H1 (cell line): ENCODE data around the gene MICU2. TPM values are rescaled to one million over a fixed set of nuclear protein-coding genes. Genes with fewer than 3 reads are reported as not detected.

Experiments
- CTCF ChIA-PET: fragments of 300-600 bp; sonication (Branson Sonifier 250); formaldehyde crosslinking; loops from one replicate; lab custom pipeline; 2021; ENCODE audit not compliant: partially characterized antibody; lab: Charles Lee
- POLR2A ChIA-PET: fragments of 300-600 bp; sonication (Branson Sonifier 250); formaldehyde crosslinking; loops from one replicate; lab custom pipeline; 2021; ENCODE audit warnings: inconsistent platforms; ENCODE audit not compliant: partially characterized antibody; lab: Charles Lee
- DNase-seq, 2 experiments: peaks; one replicate each; pipeline versions ENCODE4 v3.0.0 to v3.0.0-alpha.2; 2010 to 2022; ENCODE audit warnings: low spot score in 2 of 2, low read depth in 1 of 2, mixed read lengths in 1 of 2
- FAIRE-seq: peaks from 2 replicates; lab custom pipeline; 2011; peaks lifted over from hg19 to GRCh38; lab: Jason Lieb, UNC
- H2AFZ ChIP-seq: 2 replicates; pipeline ENCODE4 v1.8.1; 2012; ENCODE audit warnings: low read length, inconsistent platforms
- H2AK5ac ChIP-seq: 2 replicates; pipeline ENCODE4 v1.6.1; 2013; ENCODE audit warnings: low read depth, low read length
- H2BK120ac ChIP-seq: replicated peaks from 2 replicates; pipeline ENCODE3; 2013; ENCODE audit warnings: low read depth, low read length, inconsistent platforms
- H2BK12ac ChIP-seq: 2 replicates; pipeline ENCODE4 v1.6.1; 2013; ENCODE audit warnings: low read depth, low read length
- H2BK15ac ChIP-seq: 2 replicates; pipeline ENCODE4 v1.6.1; 2013; ENCODE audit warnings: low read length
- H2BK20ac ChIP-seq: 2 replicates; pipeline ENCODE4 v1.6.1; 2013; ENCODE audit warnings: low read length
- H2BK5ac ChIP-seq: 2 replicates; pipeline ENCODE4 v1.6.1; 2013; ENCODE audit warnings: low read depth, low read length
- H3K14ac ChIP-seq: 2 replicates; pipeline ENCODE4 v1.6.1; 2013; ENCODE audit warnings: inconsistent platforms; ENCODE audit not compliant: insufficient read length
- H3K18ac ChIP-seq: 2 replicates; pipeline ENCODE4 v1.6.1; 2013; ENCODE audit warnings: low read length; ENCODE audit errors: extremely low read depth
- H3K23ac ChIP-seq: 2 replicates; pipeline ENCODE4 v1.6.1; 2013; ENCODE audit warnings: inconsistent platforms; ENCODE audit not compliant: insufficient read length
- H3K23me2 ChIP-seq: 2 replicates; pipeline ENCODE4 v1.6.1; 2013; ENCODE audit warnings: low read depth, low read length
- H3K27ac ChIP-seq: 2 replicates; pipeline ENCODE4 v1.6.1; 2011; ENCODE audit warnings: low read depth, low read length, inconsistent platforms
- H3K27me3 ChIP-seq, 4 experiments: replicated peaks in 1 of 4; 1 replicate in 1 of 4; 2 replicates in 3 of 4; pipeline versions ENCODE4 v1.6.1 to v1.8.1; 2011 to 2013; ENCODE audit warnings: low read length in 3 of 4, mild to moderate bottlenecking in 3 of 4, inconsistent platforms in 2 of 4, mixed read lengths in 2 of 4, moderate library complexity in 1 of 4; ENCODE audit not compliant: control insufficient read depth in 3 of 4, insufficient read depth in 3 of 4; ENCODE audit errors: extremely low read depth in 1 of 4
- H3K36me3 ChIP-seq, 4 experiments: 2 replicates each; pipeline versions ENCODE4 v1.6.1 to v1.8.1; 2011 to 2013; ENCODE audit warnings: mild to moderate bottlenecking in 4 of 4, low read length in 3 of 4, moderate library complexity in 2 of 4, control low read depth in 1 of 4, inconsistent platforms in 1 of 4; ENCODE audit not compliant: insufficient read depth in 4 of 4, control insufficient read depth in 2 of 4
- H3K4ac ChIP-seq: replicated peaks from 2 replicates; pipeline ENCODE3; 2013; ENCODE audit warnings: low read length, low read depth, mixed read lengths, inconsistent platforms; ENCODE audit not compliant: insufficient read length
- H3K4me1 ChIP-seq, 4 experiments: replicated peaks in 1 of 4; 1 replicate in 1 of 4; 2 replicates in 3 of 4; pipeline versions ENCODE4 v1.6.1 to v1.8.1; 2011 to 2013; ENCODE audit warnings: low read length in 3 of 4, inconsistent platforms in 2 of 4, mixed read lengths in 1 of 4; ENCODE audit not compliant: insufficient read depth in 4 of 4, control insufficient read depth in 3 of 4
- H3K4me2 ChIP-seq, 2 experiments: 2 replicates each; pipeline versions ENCODE4 v1.6.1 to v1.8.1; 2011 to 2013; ENCODE audit warnings: low read depth in 2 of 2, low read length in 2 of 2, control low read depth in 1 of 2, inconsistent platforms in 1 of 2, mild to moderate bottlenecking in 1 of 2; ENCODE audit not compliant: insufficient read depth in 1 of 2
- H3K4me3 ChIP-seq, 4 experiments: fragments of 200-600, 300-600 bp in 1 of 4; sonication (generic), shearing (Covaris generic), sonication (Bioruptor Twin) in 1 of 4; 2 replicates each; pipeline versions ENCODE4 v1.5.1 to v1.8.1; 2011 to 2016; ENCODE audit warnings: low read length in 4 of 4, low read depth in 3 of 4, control low read depth in 2 of 4, inconsistent platforms in 2 of 4, mild to moderate bottlenecking in 2 of 4, mixed read lengths in 1 of 4, moderate library complexity in 1 of 4; ENCODE audit not compliant: insufficient read depth in 2 of 4; ENCODE audit errors: extremely low read depth in 1 of 4
- H3K56ac ChIP-seq: replicated peaks from 2 replicates; pipeline ENCODE3; 2013; ENCODE audit warnings: low read depth, mild to moderate bottlenecking, mixed read lengths, low read length, inconsistent platforms; ENCODE audit not compliant: insufficient read length
- H3K79me1 ChIP-seq: 2 replicates; pipeline ENCODE4 v1.6.1; 2013; ENCODE audit warnings: low read depth, low read length, control low read depth
- H3K79me2 ChIP-seq, 2 experiments: 2 replicates each; pipeline versions ENCODE4 v1.6.1 to v1.8.1; 2012 to 2013; ENCODE audit warnings: low read length in 2 of 2, mild to moderate bottlenecking in 2 of 2, inconsistent platforms in 1 of 2; ENCODE audit not compliant: insufficient read depth in 2 of 2, control insufficient read depth in 1 of 2
- H3K9ac ChIP-seq, 4 experiments: replicated peaks in 1 of 4; 1 replicate in 1 of 4; 2 replicates in 3 of 4; pipeline versions ENCODE4 v1.6.1 to v1.8.1; 2011 to 2013; ENCODE audit warnings: low read depth in 3 of 4, low read length in 3 of 4, control low read depth in 2 of 4, mild to moderate bottlenecking in 2 of 4, moderate library complexity in 2 of 4, inconsistent platforms in 1 of 4; ENCODE audit errors: extremely low read depth in 1 of 4
- H3K9me3 ChIP-seq, 2 experiments: 2 replicates each; pipeline versions ENCODE4 v1.6.1 to v1.8.1; 2012 to 2013; ENCODE audit warnings: mild to moderate bottlenecking in 2 of 2, moderate library complexity in 2 of 2, control low read depth in 1 of 2, inconsistent platforms in 1 of 2, low read depth in 1 of 2, low read length in 1 of 2, mixed read lengths in 1 of 2; ENCODE audit not compliant: insufficient read depth in 2 of 2
- H4K20me1 ChIP-seq, 2 experiments: replicated peaks in 1 of 2; 2 replicates each; pipeline versions ENCODE3 to v1.8.1; 2011 to 2013; ENCODE audit warnings: inconsistent platforms in 2 of 2, low read length in 2 of 2, mild to moderate bottlenecking in 1 of 2; ENCODE audit not compliant: insufficient read depth in 2 of 2, control insufficient read depth in 1 of 2
- H4K5ac ChIP-seq: 2 replicates; pipeline ENCODE4 v1.6.1; 2013; ENCODE audit warnings: low read length, low read depth, mixed read lengths, inconsistent platforms; ENCODE audit not compliant: insufficient read length
- H4K8ac ChIP-seq: 2 replicates; pipeline ENCODE4 v1.8.0; 2013; ENCODE audit warnings: mild to moderate bottlenecking, moderate library complexity, low read length, inconsistent platforms; ENCODE audit not compliant: insufficient read depth; ENCODE audit errors: extremely low read depth
- H4K91ac ChIP-seq: replicated peaks from 2 replicates; pipeline ENCODE3; 2013; ENCODE audit warnings: low read length, mixed read lengths, inconsistent platforms; ENCODE audit not compliant: insufficient read length
- EZH2 ChIP-seq: fragments of 200-600 bp; sonication (generic); IDR thresholded peaks from 2 replicates; pipeline ENCODE4 v1.7.1; 2012; ENCODE audit warnings: low read depth, mild to moderate bottlenecking, moderate library complexity, low read length, inconsistent platforms; ENCODE audit not compliant: severe bottlenecking
- FOSL1 ChIP-seq: IDR thresholded peaks from 2 replicates; pipeline ENCODE4 v1.6.1; 2011; ENCODE audit warnings: mild to moderate bottlenecking, low read depth, low read length, moderate library complexity; ENCODE audit not compliant: insufficient read depth
- GTF2F1 ChIP-seq: IDR thresholded peaks from 2 replicates; pipeline ENCODE4 v1.6.1; 2012; ENCODE audit warnings: low read depth, low read length, improper control_type of control experiment, borderline replicate concordance
- JUN ChIP-seq: IDR thresholded peaks from 2 replicates; pipeline ENCODE4 v1.6.1; 2011; ENCODE audit warnings: low read depth, mild to moderate bottlenecking, improper control_type of control experiment, low read length
- JUND ChIP-seq: IDR thresholded peaks from 2 replicates; pipeline ENCODE4 v1.6.1; 2011; ENCODE audit warnings: mild to moderate bottlenecking, improper control_type of control experiment, low read length
- KDM4A ChIP-seq: IDR thresholded peaks from one replicate; pipeline ENCODE4 v1.7.1; 2012; ENCODE audit warnings: low read depth, mild to moderate bottlenecking, moderate library complexity, low read length, inconsistent platforms; ENCODE audit not compliant: severe bottlenecking
- TBP ChIP-seq: IDR thresholded peaks from 2 replicates; pipeline ENCODE4 v1.6.1; 2011; ENCODE audit warnings: low read depth, low read length, improper control_type of control experiment
- TCF12 ChIP-seq: IDR thresholded peaks from 2 replicates; pipeline ENCODE4 v1.6.1; 2011; ENCODE audit warnings: low read depth, mild to moderate bottlenecking, low read length
- TEAD4 ChIP-seq: IDR thresholded peaks from 2 replicates; pipeline ENCODE4 v1.6.1; 2012; ENCODE audit warnings: low read depth, low read length, inconsistent platforms, mixed read lengths
- WGBS, 2 experiments: shearing (Covaris generic) in 1 of 2; methylation state at CpG; one replicate each; pipeline versions ENCODE4 v1.1.6 to v1.1.7; 2013 to 2015; ENCODE audit warnings: low lambda C conversion rate in 2 of 2, mixed read lengths in 2 of 2, inconsistent platforms in 1 of 2, low coverage in 1 of 2, missing lambda C conversion rate in 1 of 2; ENCODE audit not compliant: insufficient replicate concordance in 2 of 2, insufficient coverage in 1 of 2, insufficient read length in 1 of 2; ENCODE audit errors: extremely low coverage in 1 of 2, missing lambda C conversion rate in 1 of 2; 5-methylcytosine and 5-hydroxymethylcytosine counted together
- polyA plus RNA-seq, 7 experiments: library from polyadenylated mRNA; depleted of rRNA in 3 of 7; stranded (reverse) in 5 of 7; unstranded in 2 of 7; fragments of >200 nt in 5 of 7; fragments of 200-250 nt in 2 of 7; gene quantifications; 1 replicate in 5 of 7; 2 replicates in 1 of 7; 4 replicates in 1 of 7; pipeline versions ENCODE4 v1.2.1 to v1.2.3, GENCODE V29; 2011 to 2013; ENCODE audit warnings: missing spikeins in 2 of 7, mixed read lengths in 2 of 7
- total RNA-seq: library from RNA; stranded (reverse); fragmentation: NEBNext Ultra II Directional; extraction: Animal tissue kit (Norgen Biotek cat#: 25700); gene quantifications from 2 replicates; pipeline ENCODE4 v1.2.1, GENCODE V29; 2021
- TF ChIP-seq, protein P1 (sequence below): IDR thresholded peaks from 2 replicates; pipeline ENCODE4 v1.6.1; 2012; ENCODE audit warnings: inconsistent platforms

The MICU2 gene
- total and polyA plus RNA-seq, 2 of the 8 experiments (the other 6 are each of a cell fraction or from before 2014, with no cell fraction given), result 34.6 to 36.5 TPM

DNA sequence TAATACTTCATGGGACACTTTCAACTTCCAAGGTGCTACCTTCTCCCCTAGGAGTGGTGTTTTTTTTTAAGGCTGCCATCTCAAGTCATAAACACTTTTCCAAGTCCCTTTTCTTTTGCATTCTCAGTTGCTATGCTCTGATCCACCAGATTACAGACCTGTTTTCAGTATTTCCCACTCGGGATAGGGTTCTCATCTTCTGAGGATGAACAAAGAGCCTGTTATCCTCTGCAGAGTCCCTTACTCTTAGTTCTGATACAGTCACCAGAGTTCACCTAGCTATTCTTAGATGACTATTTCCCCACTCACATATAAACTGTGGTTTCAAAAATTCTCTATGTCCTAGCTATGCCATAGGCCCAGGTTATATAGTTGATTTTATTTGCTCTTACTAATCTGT, 160.8 kb downstream of the MICU2 start:
- no peak overlapping the region for H3K4ac ChIP-seq
- no peak overlapping the region for H3K4me3 ChIP-seq
- H3K23me2 ChIP-seq, result no peaks in the 10 kb centered on the region
- no peak overlapping the region for H2BK5ac ChIP-seq
- H2BK12ac ChIP-seq, result no peak overlapping the region
- H3K56ac ChIP-seq, result no peak overlapping the region
- H3K14ac ChIP-seq, result no peak overlapping the region
- H2AFZ ChIP-seq, result no peak overlapping the region
- no peak overlapping the region for H3K9ac ChIP-seq
- H4K5ac ChIP-seq, result no peak overlapping the region
- POLR2A ChIA-PET, result interaction anchor here (0.7 kb wide), 1 partner anchor 27 kb away, joined by 3 read pairs; no protein-coding TSS in a partner anchor
- H3K4me1 ChIP-seq, result no peaks in the 10 kb centered on the region
- FAIRE-seq, result no peak
- H3K27me3 ChIP-seq, result no peaks in the 10 kb centered on the region
- no peak overlapping the region for H3K4me2 ChIP-seq
- H2AK5ac ChIP-seq, result no peak overlapping the region
- no peak overlapping the region for H3K18ac ChIP-seq
- H3K23ac ChIP-seq, result no peak overlapping the region
- no peak for DNase-seq
- H2BK120ac ChIP-seq, result no peak overlapping the region
- TF ChIP-seq JUND (no peak), FOSL1 (no peak), TBP (no peak), TEAD4 (no peak), JUN (no peak), EZH2 (no peak), GTF2F1 (no peak), KDM4A (no peak), TCF12 (no peak)
- TF ChIP-seq, protein P1, sequence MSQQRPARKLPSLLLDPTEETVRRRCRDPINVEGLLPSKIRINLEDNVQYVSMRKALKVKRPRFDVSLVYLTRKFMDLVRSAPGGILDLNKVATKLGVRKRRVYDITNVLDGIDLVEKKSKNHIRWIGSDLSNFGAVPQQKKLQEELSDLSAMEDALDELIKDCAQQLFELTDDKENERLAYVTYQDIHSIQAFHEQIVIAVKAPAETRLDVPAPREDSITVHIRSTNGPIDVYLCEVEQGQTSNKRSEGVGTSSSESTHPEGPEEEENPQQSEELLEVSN, result no peak
- TF ChIP-seq, all 59 proteins: peak for 0
- no peak overlapping the region for H2BK15ac ChIP-seq
- CTCF ChIA-PET, result interaction anchor here (0.8 to 0.9 kb wide), 2 partner anchors 9 to 1683 kb away, joined by 3 read pairs; no protein-coding TSS in a partner anchor
- no peaks in the 10 kb centered on the region; a peak in 1 of 4 replicates for H3K9me3 ChIP-seq
- H3K79me2 ChIP-seq, result peaks cover 3 to 83% of the 10 kb centered on the region in 2 experiments; a peak in 3 of 4 replicates
- H3K27ac ChIP-seq, result no peak overlapping the region
- no peak overlapping the region for H4K8ac ChIP-seq
- peaks cover 0 to 1% (median 0%) of the 10 kb centered on the region in 4 experiments; a peak in 1 of 8 replicates for H3K36me3 ChIP-seq
- H2BK20ac ChIP-seq, result no peak overlapping the region
- H4K20me1 ChIP-seq, result peaks cover 0 to 2% of the 10 kb centered on the region in 2 experiments
- peaks cover 4% of the 10 kb centered on the region for H3K79me1 ChIP-seq
- 89% methylated on average over 1 of the region's 1 CpG; no CpG with 5 or more reads in 1 of the 2 experiments for WGBS, 2 experiments
- H4K91ac ChIP-seq, result no peak overlapping the region
